Measurements from ENCODE around the gene PCYT1B.

The PCYT1B gene

GRCh38 chrX:24668111-24668510, 21.0 kb upstream of the PCYT1B start:
- no peak for TF ChIP-seq POLR2A (IDR thresholded peaks at IDR 0.05; ENCODE audit: extremely low read depth, insufficient read length)
- no peak for TF ChIP-seq MYC (IDR thresholded peaks at IDR 0.05; ENCODE audit: low read depth, low read length)
- TF ChIP-seq MAX (IDR thresholded peaks at IDR 0.05; ENCODE audit: low read depth, low read length): no peak
- TF ChIP-seq CTCF (IDR thresholded peaks at IDR 0.05; ENCODE audit: low read depth, low read length): no peak
- DNase-seq (ENCODE audit: low read depth): no peak
- H3K4me3 ChIP-seq (ENCODE audit: low read depth, low read length): no peak overlapping the region

GRCh38 chrX:24662352-24662751, 15.2 kb upstream of the PCYT1B start:
- DNase-seq (ENCODE audit: low read depth): no peak
- TF ChIP-seq MAX (IDR thresholded peaks at IDR 0.05; ENCODE audit: low read depth, low read length): no peak
- no peak for TF ChIP-seq POLR2A (IDR thresholded peaks at IDR 0.05; ENCODE audit: extremely low read depth, insufficient read length)
- TF ChIP-seq MYC (IDR thresholded peaks at IDR 0.05; ENCODE audit: low read depth, low read length): no peak
- TF ChIP-seq CTCF (IDR thresholded peaks at IDR 0.05; ENCODE audit: low read depth, low read length): no peak
- no peak overlapping the region for H3K4me3 ChIP-seq (ENCODE audit: low read depth, low read length)

- no peak overlapping the region for H3K4me3 ChIP-seq (ENCODE audit: low read depth, low read length)
- DNase-seq (ENCODE audit: low read depth): no peak
- TF ChIP-seq CTCF (IDR thresholded peaks at IDR 0.05; ENCODE audit: low read depth, low read length): no peak
- no peak for TF ChIP-seq POLR2A (IDR thresholded peaks at IDR 0.05; ENCODE audit: extremely low read depth, insufficient read length)
These were observed 14.1 kb upstream of the PCYT1B start for GRCh38 chrX:24661292-24661691.

- no peak overlapping the region for H3K4me3 ChIP-seq (ENCODE audit: low read depth, low read length)
- DNase-seq (ENCODE audit: low read depth): no peak
- TF ChIP-seq POLR2A (IDR thresholded peaks at IDR 0.05; ENCODE audit: extremely low read depth, insufficient read length) (no peak), MAX (IDR thresholded peaks at IDR 0.05; ENCODE audit: low read depth, low read length) (no peak), CTCF (IDR thresholded peaks at IDR 0.05; ENCODE audit: low read depth, low read length) (no peak), MYC (IDR thresholded peaks at IDR 0.05; ENCODE audit: low read depth, low read length) (no peak)
These were observed 12.5 kb upstream of the PCYT1B start for GRCh38 chrX:24659646-24660045.

- TF ChIP-seq CTCF (IDR thresholded peaks at IDR 0.05; ENCODE audit: low read depth, low read length): no peak
- no peak for TF ChIP-seq MAX (IDR thresholded peaks at IDR 0.05; ENCODE audit: low read depth, low read length)
- DNase-seq (ENCODE audit: low read depth): no peak
- no peak overlapping the region for H3K4me3 ChIP-seq (ENCODE audit: low read depth, low read length)
These were observed 12.0 kb upstream of the PCYT1B start for GRCh38 chrX:24659106-24659505.

GRCh38 chrX:24658421-24658820, 11.3 kb upstream of the PCYT1B start:
- no peak overlapping the region for H3K4me3 ChIP-seq (ENCODE audit: low read depth, low read length)
- DNase-seq (ENCODE audit: low read depth): no peak
- TF ChIP-seq MAX (IDR thresholded peaks at IDR 0.05; ENCODE audit: low read depth, low read length): no peak
- TF ChIP-seq POLR2A (IDR thresholded peaks at IDR 0.05; ENCODE audit: extremely low read depth, insufficient read length): no peak
- no peak for TF ChIP-seq CTCF (IDR thresholded peaks at IDR 0.05; ENCODE audit: low read depth, low read length)

Data from NB4 (cell line).